HG02588 (cell line): Measurements from ENCODE around the gene SLC9A5.

Experiments used
- ATAC-seq: cut with Tn5 transposase; IDR thresholded peaks from one replicate; pipeline ENCODE4 v1.9.1; 2021; ENCODE audit warnings: mild to moderate bottlenecking, moderate library complexity; ENCODE audit not compliant: unreplicated experiment

The SLC9A5 gene

GRCh38 chr16:67280090-67281015, 31.6 kb downstream of the SLC9A5 start:
- no peak for ATAC-seq

DNA sequence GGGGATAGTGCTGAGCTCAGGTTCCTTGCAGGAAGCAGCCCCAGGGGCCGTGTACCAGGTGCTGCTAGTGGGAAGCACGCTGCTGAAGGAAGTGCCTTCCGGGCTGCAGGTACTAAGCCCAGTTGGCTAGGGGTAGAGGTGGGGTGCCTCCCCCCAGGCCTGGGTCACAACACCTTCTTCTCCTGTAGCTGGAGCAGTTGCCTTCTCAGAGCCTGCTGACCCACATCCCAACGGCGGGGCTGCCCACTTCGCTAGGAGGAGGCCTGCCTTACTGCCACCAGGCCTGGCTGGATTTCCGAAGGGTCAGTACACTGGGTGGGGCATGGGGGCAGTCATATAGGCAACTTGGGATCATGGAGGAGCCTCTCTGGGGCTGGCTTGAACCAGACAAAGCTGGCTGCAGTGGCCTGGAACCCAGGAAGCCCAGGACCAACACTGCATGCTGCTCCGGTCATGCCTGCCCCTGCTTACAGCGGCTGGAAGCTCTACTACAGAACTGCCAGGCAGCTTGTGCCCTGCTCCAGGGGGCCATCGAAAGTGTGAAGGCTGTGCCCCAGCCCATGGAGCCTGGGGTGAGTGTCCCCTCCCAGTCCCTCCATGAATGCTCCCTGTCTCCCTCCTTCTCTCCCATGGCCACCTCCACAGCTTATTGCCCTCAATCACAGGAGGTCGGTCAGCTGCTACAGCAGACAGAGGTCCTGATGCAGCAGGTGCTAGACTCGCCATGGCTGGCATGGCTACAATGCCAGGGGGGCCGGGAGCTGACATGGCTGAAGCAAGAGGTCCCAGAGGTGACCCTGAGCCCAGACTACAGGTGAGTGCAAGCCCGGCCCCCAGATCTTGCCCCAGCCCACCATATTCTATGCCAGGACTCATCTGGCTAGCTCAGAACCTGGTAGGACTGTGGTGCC, 33.0 kb downstream of the SLC9A5 start:
- ATAC-seq, result no peak

DNA sequence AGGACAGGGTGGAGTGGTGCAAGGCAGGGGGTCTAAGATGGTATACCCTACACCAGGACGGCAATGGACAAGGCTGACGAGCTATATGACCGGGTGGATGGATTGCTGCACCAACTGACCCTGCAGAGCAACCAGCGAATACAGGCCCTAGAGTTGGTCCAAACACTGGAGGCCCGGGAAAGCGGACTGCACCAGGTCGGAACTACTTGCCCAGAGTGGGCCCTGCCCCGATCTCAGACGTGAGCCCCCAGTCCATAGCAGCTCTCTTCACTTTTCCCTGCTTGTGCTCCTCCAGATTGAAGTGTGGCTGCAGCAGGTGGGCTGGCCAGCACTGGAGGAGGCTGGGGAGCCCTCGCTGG, 33.6 kb downstream of the SLC9A5 start:
- ATAC-seq, result no peak

DNA sequence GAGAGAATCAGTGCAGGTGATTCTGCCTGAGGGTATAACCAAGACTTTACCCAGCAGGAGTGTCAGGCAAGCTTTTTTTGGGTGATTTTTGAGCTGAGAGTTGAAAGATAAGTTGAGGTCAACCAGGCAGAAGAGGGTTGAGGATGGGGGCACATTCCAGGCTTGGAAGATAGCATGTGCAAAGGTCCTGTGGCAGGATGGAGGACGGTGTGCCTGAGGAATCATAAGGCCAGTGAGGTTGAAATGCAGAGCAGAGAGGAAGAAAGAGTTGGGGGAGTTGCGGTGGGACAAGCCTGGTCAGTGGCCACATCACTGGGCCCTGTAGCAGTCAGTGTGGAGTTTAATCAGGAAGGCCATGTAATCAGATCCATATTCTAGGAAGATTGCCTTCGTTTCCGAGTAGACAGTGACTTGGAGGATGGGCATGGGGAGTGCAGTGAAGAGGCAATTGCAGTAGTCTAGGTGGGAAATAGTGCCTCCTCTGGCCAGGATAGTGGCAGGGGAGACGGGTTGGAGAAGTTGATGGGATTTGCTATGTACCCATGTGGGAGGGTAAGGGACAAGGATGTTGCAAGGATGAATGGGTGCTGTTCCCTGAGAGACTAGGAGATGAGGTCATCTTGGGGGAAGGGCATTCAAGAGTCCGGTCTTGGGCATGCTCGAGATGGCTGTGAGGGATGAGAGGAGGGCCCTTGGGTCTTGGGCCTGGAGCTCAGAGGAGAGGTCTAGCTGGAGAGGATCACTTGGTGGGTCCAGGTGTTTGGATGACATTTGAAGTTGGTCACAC, 34.5 kb downstream of the SLC9A5 start:
- ATAC-seq, result no peak

- no peak for ATAC-seq
Observed at GRCh38 chr16:67283826-67284555, 35.2 kb downstream of the SLC9A5 start.

DNA sequence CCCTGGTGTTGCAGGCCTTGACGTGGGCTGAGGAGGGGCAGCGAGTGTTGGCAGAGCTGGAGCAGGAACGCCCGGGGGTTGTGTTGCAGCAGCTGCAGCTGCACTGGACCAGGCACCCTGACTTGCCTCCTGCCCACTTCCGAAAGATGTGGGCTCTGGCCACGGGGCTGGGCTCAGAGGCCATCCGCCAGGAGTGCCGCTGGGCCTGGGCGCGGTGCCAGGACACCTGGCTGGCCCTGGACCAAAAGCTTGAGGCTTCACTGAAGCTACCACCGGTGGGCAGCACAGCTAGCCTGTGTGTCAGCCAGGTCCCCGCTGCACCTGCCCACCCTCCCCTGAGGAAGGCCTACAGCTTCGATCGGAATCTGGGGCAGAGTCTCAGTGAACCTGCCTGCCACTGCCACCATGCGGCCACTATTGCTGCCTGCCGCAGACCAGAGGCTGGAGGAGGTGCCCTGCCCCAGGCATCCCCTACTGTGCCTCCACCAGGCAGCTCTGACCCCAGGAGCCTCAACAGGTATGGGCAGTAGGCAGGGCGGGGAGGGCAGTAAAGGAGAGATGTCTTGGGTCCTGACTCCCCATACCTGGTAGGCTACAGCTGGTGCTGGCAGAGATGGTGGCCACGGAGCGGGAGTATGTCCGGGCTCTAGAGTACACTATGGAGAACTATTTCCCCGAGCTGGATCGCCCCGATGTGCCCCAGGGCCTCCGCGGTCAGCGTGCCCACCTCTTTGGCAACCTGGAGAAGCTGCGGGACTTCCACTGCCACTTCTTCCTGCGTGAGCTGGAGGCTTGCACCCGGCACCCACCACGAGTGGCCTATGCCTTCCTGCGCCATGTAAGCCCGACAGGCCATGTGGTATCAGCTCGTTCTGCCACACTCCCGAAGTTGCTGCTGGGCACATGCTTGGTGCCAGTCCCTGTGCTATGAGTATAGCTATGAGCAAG, 36.2 kb downstream of the SLC9A5 start:
- no peak for ATAC-seq

DNA sequence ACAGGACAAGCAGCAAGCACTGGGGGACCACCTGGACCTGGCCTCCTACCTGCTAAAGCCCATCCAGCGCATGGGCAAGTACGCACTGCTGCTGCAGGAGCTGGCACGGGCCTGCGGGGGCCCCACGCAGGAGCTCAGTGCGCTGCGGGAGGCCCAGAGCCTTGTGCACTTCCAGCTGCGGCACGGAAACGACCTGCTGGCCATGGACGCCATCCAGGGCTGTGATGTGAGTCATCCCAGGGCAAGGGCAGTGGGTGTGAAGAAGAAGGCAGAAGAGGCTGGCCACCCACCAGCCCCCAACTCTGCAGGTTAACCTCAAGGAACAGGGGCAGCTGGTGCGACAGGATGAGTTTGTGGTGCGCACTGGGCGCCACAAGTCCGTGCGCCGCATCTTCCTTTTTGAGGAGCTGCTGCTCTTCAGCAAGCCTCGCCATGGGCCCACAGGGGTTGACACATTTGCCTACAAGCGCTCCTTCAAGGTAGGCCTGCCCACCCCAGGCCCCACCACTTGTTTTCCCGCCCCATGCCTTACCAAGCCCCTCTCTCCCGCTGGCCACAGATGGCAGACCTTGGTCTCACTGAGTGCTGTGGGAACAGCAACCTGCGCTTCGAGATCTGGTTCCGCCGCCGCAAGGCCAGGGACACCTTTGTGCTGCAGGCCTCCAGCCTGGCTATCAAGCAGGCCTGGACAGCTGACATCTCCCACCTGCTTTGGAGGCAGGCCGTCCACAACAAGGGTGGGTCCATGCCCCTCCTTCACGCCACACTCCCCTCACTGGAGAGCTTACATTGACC, 37.9 kb downstream of the SLC9A5 start:
- ATAC-seq, result no peak

DNA sequence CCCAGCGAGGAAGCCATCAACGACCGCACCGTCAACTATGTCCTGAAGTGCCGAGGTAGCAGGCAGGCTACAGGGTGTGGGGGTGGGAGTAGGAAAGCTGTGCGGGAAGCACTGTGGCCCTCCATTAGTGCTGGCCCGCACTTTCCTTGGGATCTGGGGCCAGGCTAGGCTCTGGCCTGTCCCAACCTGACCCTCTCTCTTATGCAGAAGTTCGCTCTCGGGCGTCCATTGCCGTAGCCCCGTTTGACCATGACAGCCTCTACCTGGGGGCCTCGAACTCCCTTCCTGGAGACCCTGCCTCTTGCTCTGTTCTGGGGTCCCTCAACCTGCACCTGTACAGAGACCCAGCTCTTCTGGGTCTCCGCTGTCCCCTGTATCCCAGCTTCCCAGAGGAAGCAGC, 39.2 kb downstream of the SLC9A5 start:
- no peak for ATAC-seq

GRCh38 chr16:67291461-67291860, 42.7 kb downstream of the SLC9A5 start:
- ATAC-seq, result no peak

DNA sequence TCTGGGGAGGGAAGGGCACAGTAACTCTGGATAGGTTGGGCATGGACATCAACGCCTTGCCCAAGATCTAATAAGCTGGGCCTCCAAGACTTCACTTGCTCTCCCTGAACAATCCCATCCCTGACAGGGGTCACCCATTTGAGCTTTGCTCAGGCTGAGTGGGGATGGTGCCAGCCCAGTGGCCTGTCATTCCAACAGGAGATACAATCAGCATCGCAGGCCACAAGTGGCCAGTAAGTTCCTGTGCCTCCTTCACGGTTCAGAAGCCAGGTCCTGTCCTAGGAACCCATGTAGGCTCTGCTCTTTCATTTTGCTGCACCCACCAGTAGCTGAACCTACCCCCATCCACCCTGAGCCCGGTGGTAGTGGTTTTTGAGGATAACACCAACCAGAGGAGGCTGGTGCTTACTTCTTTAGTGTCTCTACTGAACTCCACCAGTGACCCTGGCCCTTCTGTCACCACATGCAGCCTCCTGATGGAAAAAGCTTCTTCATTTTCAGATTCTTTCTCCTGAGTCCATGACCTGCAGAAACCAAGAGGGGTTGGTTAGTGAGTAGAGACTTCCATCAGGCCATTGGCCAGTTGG, 45.5 kb downstream of the SLC9A5 start:
- no peak for ATAC-seq

DNA sequence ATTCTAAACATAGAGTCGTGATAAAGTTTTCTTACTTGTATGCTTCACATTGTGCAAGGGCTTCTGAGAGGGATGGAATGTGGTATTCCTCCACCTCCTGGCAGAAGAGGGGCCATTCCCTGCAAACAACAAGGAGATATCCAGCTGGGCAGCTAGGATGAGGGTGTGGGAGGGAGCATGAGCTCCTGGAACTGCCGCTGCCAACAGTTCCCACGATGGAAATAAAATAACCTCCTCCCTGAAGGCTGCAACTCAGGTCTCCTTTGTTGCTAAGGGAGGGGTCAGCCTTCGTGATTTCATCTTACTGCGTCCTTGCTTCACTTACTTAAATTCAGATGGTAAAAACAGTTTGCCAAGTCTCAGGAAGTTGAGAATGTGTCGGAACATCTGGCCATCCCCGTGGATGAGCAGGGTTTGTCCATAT, 46.2 kb downstream of the SLC9A5 start:
- no peak for ATAC-seq

DNA sequence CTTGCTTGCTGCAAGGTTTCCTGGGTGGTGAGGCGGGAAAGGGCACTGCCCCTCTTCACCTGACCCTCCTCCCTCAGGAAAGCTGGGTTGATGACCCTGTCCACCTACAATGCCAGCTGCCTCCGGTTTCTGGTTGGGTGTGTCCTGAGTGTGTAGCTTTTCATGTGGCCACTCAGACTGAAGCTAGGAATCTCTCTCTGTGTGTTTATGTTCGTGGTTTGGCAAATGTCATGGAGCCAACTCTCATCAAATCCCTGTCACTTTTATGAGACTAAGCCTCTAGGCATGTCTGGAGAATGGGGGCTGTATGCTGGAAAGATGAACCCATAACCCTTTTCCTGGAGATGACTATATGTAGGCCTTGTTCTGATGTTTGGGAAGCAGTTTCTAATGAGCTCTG, 47.6 kb downstream of the SLC9A5 start:
- no peak for ATAC-seq

GRCh38 chr16:67298277-67298676, 49.5 kb downstream of the SLC9A5 start:
- no peak for ATAC-seq

DNA sequence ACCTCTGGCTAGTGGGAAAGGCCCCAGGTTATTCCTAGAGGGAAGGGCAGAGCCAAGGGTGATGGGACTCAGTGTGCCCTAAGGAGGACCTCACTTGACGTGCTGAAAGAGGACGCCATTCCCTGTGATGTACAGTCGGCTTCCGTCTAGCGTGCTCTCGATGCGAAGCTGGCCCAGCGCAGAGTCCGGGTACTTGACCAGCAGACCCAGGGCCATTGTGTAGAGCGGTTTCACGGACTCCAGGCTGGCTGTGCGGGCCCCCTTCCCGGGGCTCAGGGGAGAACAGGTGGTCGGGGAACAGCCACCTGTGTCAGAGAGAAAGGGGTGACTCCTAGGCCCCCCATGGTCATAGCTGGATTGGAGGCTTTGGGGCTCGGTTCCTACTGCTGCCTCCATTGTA, 50.5 kb downstream of the SLC9A5 start:
- ATAC-seq, result no peak

GRCh38 chr16:67301080-67301782, 52.5 kb downstream of the SLC9A5 start:
- ATAC-seq, result no peak

- ATAC-seq, result no peak
Observed at GRCh38 chr16:67302076-67302475, 53.3 kb downstream of the SLC9A5 start.

- ATAC-seq, result no peak
Observed at GRCh38 chr16:67302970-67303369, 54.2 kb downstream of the SLC9A5 start.
